SK-N-SH treated with all-trans-retinoic acid at 6 μM for 48 hours (cell line): ENCODE measurements around the gene SORL1.

Source experiments
- ATAC-seq: fragments of 200-7000 bp; cut with Tn5 transposase; 3 replicates; pipeline ENCODE4 v1.9.1; 2020; ENCODE audit warnings: mild to moderate bottlenecking, moderate library complexity
- ARNTL ChIP-seq: fragments of 450-650 bp; formaldehyde crosslinking; IDR thresholded peaks from 2 replicates; pipeline ENCODE4 v1.5.0; 2020; ENCODE audit warnings: low read depth, mild to moderate bottlenecking, moderate library complexity, borderline replicate concordance
- BACH2 ChIP-seq: fragments of 250-450 bp; sonication (Bioruptor Pico); IDR thresholded peaks from 2 replicates; pipeline ENCODE4 v1.9.0; 2021; ENCODE audit warnings: mild to moderate bottlenecking, borderline replicate concordance
- CSRNP3 ChIP-seq: fragments of 250-450 bp; sonication (Bioruptor Pico); IDR thresholded peaks from 2 replicates; pipeline ENCODE4 v1.5.1; 2021; ENCODE audit warnings: mild to moderate bottlenecking, moderate library complexity
- ESRRG ChIP-seq: fragments of 250-450 bp; sonication (Bioruptor Pico); IDR thresholded peaks from 2 replicates; pipeline ENCODE4 v1.6.1; 2021; ENCODE audit warnings: mild to moderate bottlenecking
- GLIS3 ChIP-seq: fragments of 250-450 bp; sonication (Bioruptor Pico); IDR thresholded peaks from 2 replicates; pipeline ENCODE4 v1.5.0; 2020; ENCODE audit warnings: mild to moderate bottlenecking, moderate library complexity
- ISL1 ChIP-seq: fragments of 250-450 bp; sonication (Bioruptor Pico); IDR thresholded peaks from 2 replicates; pipeline ENCODE4 v2.1.2; 2022; ENCODE audit warnings: mild to moderate bottlenecking, moderate library complexity
- OSR1 ChIP-seq: fragments of 250-450 bp; sonication (Bioruptor Pico); IDR thresholded peaks from 2 replicates; pipeline ENCODE4 v1.8.0; 2022; ENCODE audit warnings: moderate library complexity, mild to moderate bottlenecking, inconsistent platforms
- PPARA ChIP-seq: fragments of 250-450 bp; sonication (Bioruptor Pico); IDR thresholded peaks from 2 replicates; pipeline ENCODE4 v1.5.0; 2020; ENCODE audit warnings: mild to moderate bottlenecking, borderline replicate concordance
- RARB ChIP-seq: fragments of 250-450 bp; sonication (Bioruptor Pico); IDR thresholded peaks from 2 replicates; pipeline ENCODE4 v1.8.0; 2021; ENCODE audit warnings: mild to moderate bottlenecking, moderate library complexity
- SNAI2 ChIP-seq: fragments of 250-450 bp; sonication (Bioruptor Pico); IDR thresholded peaks from 2 replicates; pipeline ENCODE4 v1.5.0; 2020; ENCODE audit warnings: mild to moderate bottlenecking, moderate library complexity
- TOX ChIP-seq: fragments of 250-450 bp; sonication (Bioruptor Pico); IDR thresholded peaks from 2 replicates; pipeline ENCODE4 v1.8.0; 2021; ENCODE audit warnings: mild to moderate bottlenecking, moderate library complexity, borderline replicate concordance
- ZC3H10 ChIP-seq: fragments of 250-450 bp; sonication (Bioruptor Pico); IDR thresholded peaks from 2 replicates; pipeline ENCODE4 v1.5.1; 2021; ENCODE audit warnings: mild to moderate bottlenecking, moderate library complexity
- ZFP3 ChIP-seq: fragments of 250-450 bp; sonication (Bioruptor Pico); IDR thresholded peaks from 2 replicates; pipeline ENCODE4 v1.5.0; 2020; ENCODE audit warnings: mild to moderate bottlenecking, moderate library complexity
- ZFP30 ChIP-seq: fragments of 450-650 bp; formaldehyde crosslinking; IDR thresholded peaks from 2 replicates; pipeline ENCODE4 v1.5.0; 2022; ENCODE audit warnings: mild to moderate bottlenecking, moderate library complexity
- ZNF70 ChIP-seq: fragments of 450-650 bp; formaldehyde crosslinking; IDR thresholded peaks from 2 replicates; pipeline ENCODE4 v1.5.0; 2020; ENCODE audit warnings: mild to moderate bottlenecking, moderate library complexity
- ZNF8 ChIP-seq: fragments of 450-650 bp; formaldehyde crosslinking; IDR thresholded peaks from 2 replicates; pipeline ENCODE4 v1.5.0; 2020; ENCODE audit warnings: mild to moderate bottlenecking, moderate library complexity
- TF ChIP-seq, protein P1 (sequence below): fragments of 250-450 bp; sonication (Bioruptor Pico); IDR thresholded peaks from 2 replicates; pipeline ENCODE4 v1.5.1; 2020; ENCODE audit warnings: low read depth, mild to moderate bottlenecking, moderate library complexity
- TF ChIP-seq, protein P2 (sequence below): fragments of 250-450 bp; sonication (Bioruptor Pico); IDR thresholded peaks from 2 replicates; pipeline ENCODE4 v1.8.0; 2021; ENCODE audit warnings: low read depth, mild to moderate bottlenecking, moderate library complexity, borderline replicate concordance
- TF ChIP-seq, protein P3 (sequence below): fragments of 250-450 bp; sonication (Bioruptor Pico); IDR thresholded peaks from 2 replicates; pipeline ENCODE4 v1.5.0; 2020; ENCODE audit warnings: mild to moderate bottlenecking, moderate library complexity

SORL1 gene

DNA sequence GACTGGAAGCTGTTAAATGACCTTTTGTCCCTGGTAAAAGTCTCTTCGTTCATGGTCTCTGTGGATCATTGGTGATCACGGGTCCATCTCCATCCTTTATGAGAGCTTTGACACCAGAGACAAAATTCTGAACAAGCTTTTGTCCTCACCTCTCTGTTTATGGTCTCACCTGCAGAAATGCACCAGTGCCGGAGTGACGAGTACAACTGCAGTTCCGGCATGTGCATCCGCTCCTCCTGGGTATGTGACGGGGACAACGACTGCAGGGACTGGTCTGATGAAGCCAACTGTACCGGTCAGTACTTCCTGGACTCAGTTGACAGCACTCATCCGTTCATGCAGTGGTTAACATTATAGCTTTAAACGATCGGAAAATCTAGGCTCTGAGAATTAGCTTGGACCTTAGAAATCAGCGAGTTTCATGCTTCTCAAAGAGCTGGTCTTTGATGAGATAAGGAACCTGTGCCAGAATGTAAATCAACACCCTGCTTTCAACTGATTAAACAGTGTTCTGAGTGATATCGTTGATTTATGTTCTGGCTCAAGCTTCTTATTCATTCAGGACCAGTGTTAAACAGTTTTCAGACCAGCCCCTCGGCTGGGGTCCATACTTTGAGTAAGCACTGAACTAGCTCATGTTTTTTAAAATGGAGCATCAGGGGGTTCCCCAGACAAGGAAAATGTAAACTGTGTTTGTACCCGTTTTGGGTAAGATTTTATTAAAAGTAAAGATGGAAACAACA is 125.2 kb downstream of the SORL1 start:
- ATAC-seq = no peak
- TF ChIP-seq CSRNP3 (no peak), ZNF8 (CRISPR knock-in tag) (no peak), ZFP3 (CRISPR knock-in tag) (no peak), RARB (no peak), ZFP30 (CRISPR knock-in tag) (no peak), BACH2 (no peak), ZC3H10 (CRISPR knock-in tag) (no peak), ARNTL (CRISPR knock-in tag) (no peak), ESRRG (CRISPR knock-in tag) (no peak), GLIS3 (no peak), OSR1 (CRISPR knock-in tag) (no peak), SNAI2 (CRISPR knock-in tag) (no peak), TOX (no peak)
- TF ChIP-seq, protein P1, sequence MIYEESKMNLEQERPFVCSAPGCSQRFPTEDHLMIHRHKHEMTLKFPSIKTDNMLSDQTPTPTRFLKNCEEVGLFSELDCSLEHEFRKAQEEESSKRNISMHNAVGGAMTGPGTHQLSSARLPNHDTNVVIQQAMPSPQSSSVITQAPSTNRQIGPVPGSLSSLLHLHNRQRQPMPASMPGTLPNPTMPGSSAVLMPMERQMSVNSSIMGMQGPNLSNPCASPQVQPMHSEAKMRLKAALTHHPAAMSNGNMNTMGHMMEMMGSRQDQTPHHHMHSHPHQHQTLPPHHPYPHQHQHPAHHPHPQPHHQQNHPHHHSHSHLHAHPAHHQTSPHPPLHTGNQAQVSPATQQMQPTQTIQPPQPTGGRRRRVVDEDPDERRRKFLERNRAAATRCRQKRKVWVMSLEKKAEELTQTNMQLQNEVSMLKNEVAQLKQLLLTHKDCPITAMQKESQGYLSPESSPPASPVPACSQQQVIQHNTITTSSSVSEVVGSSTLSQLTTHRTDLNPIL = no peak
- TF ChIP-seq, protein P2, sequence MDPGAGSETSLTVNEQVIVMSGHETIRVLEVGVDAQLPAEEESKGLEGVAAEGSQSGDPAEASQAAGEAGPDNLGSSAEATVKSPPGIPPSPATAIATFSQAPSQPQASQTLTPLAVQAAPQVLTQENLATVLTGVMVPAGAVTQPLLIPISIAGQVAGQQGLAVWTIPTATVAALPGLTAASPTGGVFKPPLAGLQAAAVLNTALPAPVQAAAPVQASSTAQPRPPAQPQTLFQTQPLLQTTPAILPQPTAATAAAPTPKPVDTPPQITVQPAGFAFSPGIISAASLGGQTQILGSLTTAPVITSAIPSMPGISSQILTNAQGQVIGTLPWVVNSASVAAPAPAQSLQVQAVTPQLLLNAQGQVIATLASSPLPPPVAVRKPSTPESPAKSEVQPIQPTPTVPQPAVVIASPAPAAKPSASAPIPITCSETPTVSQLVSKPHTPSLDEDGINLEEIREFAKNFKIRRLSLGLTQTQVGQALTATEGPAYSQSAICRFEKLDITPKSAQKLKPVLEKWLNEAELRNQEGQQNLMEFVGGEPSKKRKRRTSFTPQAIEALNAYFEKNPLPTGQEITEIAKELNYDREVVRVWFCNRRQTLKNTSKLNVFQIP (CRISPR knock-in tag) = no peak
- TF ChIP-seq, protein P3, sequence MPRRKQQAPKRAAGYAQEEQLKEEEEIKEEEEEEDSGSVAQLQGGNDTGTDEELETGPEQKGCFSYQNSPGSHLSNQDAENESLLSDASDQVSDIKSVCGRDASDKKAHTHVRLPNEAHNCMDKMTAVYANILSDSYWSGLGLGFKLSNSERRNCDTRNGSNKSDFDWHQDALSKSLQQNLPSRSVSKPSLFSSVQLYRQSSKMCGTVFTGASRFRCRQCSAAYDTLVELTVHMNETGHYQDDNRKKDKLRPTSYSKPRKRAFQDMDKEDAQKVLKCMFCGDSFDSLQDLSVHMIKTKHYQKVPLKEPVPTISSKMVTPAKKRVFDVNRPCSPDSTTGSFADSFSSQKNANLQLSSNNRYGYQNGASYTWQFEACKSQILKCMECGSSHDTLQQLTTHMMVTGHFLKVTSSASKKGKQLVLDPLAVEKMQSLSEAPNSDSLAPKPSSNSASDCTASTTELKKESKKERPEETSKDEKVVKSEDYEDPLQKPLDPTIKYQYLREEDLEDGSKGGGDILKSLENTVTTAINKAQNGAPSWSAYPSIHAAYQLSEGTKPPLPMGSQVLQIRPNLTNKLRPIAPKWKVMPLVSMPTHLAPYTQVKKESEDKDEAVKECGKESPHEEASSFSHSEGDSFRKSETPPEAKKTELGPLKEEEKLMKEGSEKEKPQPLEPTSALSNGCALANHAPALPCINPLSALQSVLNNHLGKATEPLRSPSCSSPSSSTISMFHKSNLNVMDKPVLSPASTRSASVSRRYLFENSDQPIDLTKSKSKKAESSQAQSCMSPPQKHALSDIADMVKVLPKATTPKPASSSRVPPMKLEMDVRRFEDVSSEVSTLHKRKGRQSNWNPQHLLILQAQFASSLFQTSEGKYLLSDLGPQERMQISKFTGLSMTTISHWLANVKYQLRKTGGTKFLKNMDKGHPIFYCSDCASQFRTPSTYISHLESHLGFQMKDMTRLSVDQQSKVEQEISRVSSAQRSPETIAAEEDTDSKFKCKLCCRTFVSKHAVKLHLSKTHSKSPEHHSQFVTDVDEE (CRISPR knock-in tag) = no peak

- ATAC-seq = peak; percentile 82
These were observed 126.3 kb downstream of the SORL1 start for GRCh38 chr11:121578251-121578976.

DNA sequence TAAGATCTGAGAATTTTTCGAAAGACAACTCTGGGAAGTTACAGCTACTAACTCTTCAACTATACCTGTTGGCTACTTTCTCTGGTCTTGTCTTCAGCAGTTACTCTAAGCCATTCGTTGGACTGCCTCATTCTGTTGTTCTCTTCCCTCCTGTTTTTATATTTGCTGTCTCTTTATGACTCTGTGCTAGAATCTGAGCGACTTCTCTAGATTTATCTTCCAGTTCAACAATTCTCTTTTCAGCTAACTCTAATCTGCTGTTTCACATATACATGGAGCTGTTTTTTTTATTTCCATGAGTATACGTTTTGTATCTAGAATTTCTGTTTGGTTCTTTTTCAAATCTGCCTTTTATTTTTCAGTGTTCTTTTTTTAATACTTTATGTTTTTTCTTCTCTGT is 128.0 kb downstream of the SORL1 start:
- ATAC-seq = no peak
- TF ChIP-seq TOX (no peak), ZNF70 (CRISPR knock-in tag) (no peak), ZFP30 (CRISPR knock-in tag) (peak; percentile 91), PPARA (no peak), OSR1 (CRISPR knock-in tag) (no peak), ISL1 (CRISPR knock-in tag) (no peak)

More at GRCh38 chr11:121578251-121578976, 126.3 kb downstream of the SORL1 start:
- peak; percentile 52 for TF ChIP-seq ISL1 (CRISPR knock-in tag)
- no peak for TF ChIP-seq ZNF8 (CRISPR knock-in tag)
- TF ChIP-seq, protein P3 (CRISPR knock-in tag) = no peak
- no peak for TF ChIP-seq BACH2
- TF ChIP-seq GLIS3 = no peak
